Measurements from ENCODE around the gene COL4A1.

The COL4A1 gene

GRCh38 chr13:110231348-110232047 is 75.5 kb downstream of the COL4A1 start:
- POLR2A ChIA-PET, result no interaction called here
- CTCF ChIA-PET, result no interaction called here
- TF ChIP-seq NFRKB (IDR thresholded peaks at IDR 0.05), result no peak

GRCh38 chr13:110230661-110231347 is 76.2 kb downstream of the COL4A1 start:
- DNase-seq (ENCODE audit: extremely low spot score), result no peak
- POLR2A ChIA-PET, result no interaction called here
- CTCF ChIA-PET, result no interaction called here
- peak; percentile 29; the same call in 1 of the 2 replicates for TF ChIP-seq PKNOX1 (IDR thresholded peaks at IDR 0.05)
- TF ChIP-seq ZNF384 (IDR thresholded peaks at IDR 0.05), result no peak

More at GRCh38 chr13:110231348-110232047, 75.5 kb downstream of the COL4A1 start:
- DNase-seq (ENCODE audit: extremely low spot score), result no peak

GRCh38 chr13:110229905-110230563 is 76.9 kb downstream of the COL4A1 start:
- POLR2A ChIA-PET, result no interaction called here
- no peak for DNase-seq (ENCODE audit: extremely low spot score)
- CTCF ChIA-PET, result no interaction called here
- TF ChIP-seq L3MBTL2 (conservative IDR thresholded peaks at IDR 0.05), result no peak
- TF ChIP-seq BHLHE40 (IDR thresholded peaks at IDR 0.05; ENCODE audit: borderline replicate concordance), result no peak
- TF ChIP-seq SP1 (IDR thresholded peaks at IDR 0.05), result no peak
- TF ChIP-seq FOXA1 (IDR thresholded peaks at IDR 0.05), result no peak
- no peak for TF ChIP-seq FOXM1 (IDR thresholded peaks at IDR 0.05; ENCODE audit: borderline replicate concordance)

DNA sequence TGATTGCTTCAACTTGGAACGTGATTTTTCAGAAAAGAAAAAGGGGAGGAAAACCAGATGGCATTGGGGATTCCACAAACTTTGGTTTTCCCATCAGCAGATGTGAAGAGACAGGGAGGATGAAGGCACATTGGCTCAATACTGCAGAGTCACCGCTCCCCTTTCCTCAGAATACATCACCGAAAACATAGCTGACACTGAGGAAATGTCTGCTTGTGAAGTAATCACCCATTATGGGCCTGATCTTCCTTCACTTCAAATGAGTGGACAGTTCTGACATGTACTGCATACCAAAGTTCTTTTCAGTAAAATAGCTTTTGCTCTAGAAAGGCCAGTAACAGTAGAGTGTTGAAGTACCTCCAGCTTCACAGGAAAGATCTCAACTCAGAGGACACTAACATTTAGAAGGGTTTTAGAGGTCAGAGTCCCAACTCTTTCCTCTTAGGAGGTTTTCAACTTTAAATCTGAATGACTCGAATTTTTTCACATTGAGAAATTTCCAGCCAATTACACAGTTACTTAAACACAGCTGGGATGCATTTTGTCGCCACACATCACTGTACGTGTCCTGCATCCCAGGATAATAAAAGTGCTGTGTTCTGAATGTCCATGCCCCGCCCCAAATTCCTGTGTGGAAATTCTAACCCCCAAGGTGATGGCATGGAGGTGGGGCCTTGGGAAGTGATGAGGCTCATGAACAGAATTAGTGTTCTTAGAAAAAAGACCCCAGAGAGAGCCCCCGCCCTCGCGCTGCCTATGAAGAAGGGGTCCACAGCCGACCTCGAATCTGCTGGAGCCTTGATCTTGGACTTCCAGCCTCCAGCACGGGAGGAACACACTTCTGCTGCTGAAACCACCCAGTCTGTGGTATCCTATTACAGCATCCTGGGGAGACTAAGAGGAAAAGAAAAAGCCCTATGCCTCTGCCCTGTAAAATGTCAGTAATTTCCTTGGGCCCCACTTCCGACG is 77.7 kb downstream of the COL4A1 start:
- no peak for DNase-seq (ENCODE audit: extremely low spot score)
- ChIA-PET CTCF (no interaction called here), POLR2A (no interaction called here)
- TF ChIP-seq ELF4 (IDR thresholded peaks at IDR 0.05), result no peak
- TF ChIP-seq BHLHE40 (IDR thresholded peaks at IDR 0.05; ENCODE audit: borderline replicate concordance), result no peak
- no peak for TF ChIP-seq TARDBP (IDR thresholded peaks at IDR 0.05)
- TF ChIP-seq FOXA1 (IDR thresholded peaks at IDR 0.05), result no peak
- no peak for TF ChIP-seq LEF1 (IDR thresholded peaks at IDR 0.05; ENCODE audit: borderline replicate concordance)
- TF ChIP-seq L3MBTL2 (conservative IDR thresholded peaks at IDR 0.05), result no peak
- no peak for TF ChIP-seq CTBP1 (IDR thresholded peaks at IDR 0.05; ENCODE audit: borderline replicate concordance)
- no peak for TF ChIP-seq FOXM1 (IDR thresholded peaks at IDR 0.05; ENCODE audit: borderline replicate concordance)
- no peak for TF ChIP-seq FOXK2 (IDR thresholded peaks at IDR 0.05)
- TF ChIP-seq PKNOX1 (IDR thresholded peaks at IDR 0.05), result no peak
- no peak for TF ChIP-seq ARNT (IDR thresholded peaks at IDR 0.05)
- TF ChIP-seq NFRKB (IDR thresholded peaks at IDR 0.05), result no peak

- CTCF ChIA-PET, result no interaction called here
- DNase-seq (ENCODE audit: extremely low spot score), result no peak
These were observed 78.9 kb downstream of the COL4A1 start for GRCh38 chr13:110227864-110228643.

More at GRCh38 chr13:110227864-110228643, 78.9 kb downstream of the COL4A1 start:
- no peak for TF ChIP-seq FOXM1 (IDR thresholded peaks at IDR 0.05; ENCODE audit: borderline replicate concordance)
- no peak for TF ChIP-seq NFRKB (IDR thresholded peaks at IDR 0.05)
- TF ChIP-seq SUZ12 (IDR thresholded peaks at IDR 0.05), result no peak
- TF ChIP-seq TARDBP (IDR thresholded peaks at IDR 0.05), result no peak
- no peak for TF ChIP-seq HDGF (IDR thresholded peaks at IDR 0.05; ENCODE audit: borderline replicate concordance)
- no peak for TF ChIP-seq ELF4 (IDR thresholded peaks at IDR 0.05)
- no peak for TF ChIP-seq SP1 (IDR thresholded peaks at IDR 0.05)
- TF ChIP-seq BHLHE40 (IDR thresholded peaks at IDR 0.05; ENCODE audit: borderline replicate concordance), result no peak
- TF ChIP-seq FOXK2 (IDR thresholded peaks at IDR 0.05), result no peak
- TF ChIP-seq FOXA1 (IDR thresholded peaks at IDR 0.05), result no peak
- TF ChIP-seq LEF1 (IDR thresholded peaks at IDR 0.05; ENCODE audit: borderline replicate concordance), result no peak
- TF ChIP-seq ZNF384 (IDR thresholded peaks at IDR 0.05), result no peak
- TF ChIP-seq L3MBTL2 (conservative IDR thresholded peaks at IDR 0.05), result no peak
- no peak for TF ChIP-seq CTBP1 (IDR thresholded peaks at IDR 0.05; ENCODE audit: borderline replicate concordance)
- TF ChIP-seq ARNT (IDR thresholded peaks at IDR 0.05), result no peak
- no peak for TF ChIP-seq PKNOX1 (IDR thresholded peaks at IDR 0.05)
- POLR2A ChIA-PET, result no interaction called here

Measured in HEK293T (cell line).